Measurements from ENCODE around the gene HRC. TPM values are rescaled to one million over a fixed set of nuclear protein-coding genes. Genes with fewer than 3 reads are reported as not detected.

HRC gene
- total RNA-seq, 1 donor from 2014 or later: not detected

- H3K4me3 ChIP-seq (ENCODE audit: low read depth, low read length): no peak overlapping the region
- no peak for DNase-seq (ENCODE audit: low read depth)
- no peak for TF ChIP-seq CTCF (conservative IDR thresholded peaks at IDR 0.05; ENCODE audit: low read depth, low read length)
These were observed 18.0 kb upstream of the HRC start for GRCh38 chr19:49173198-49173597.

GRCh38 chr19:49168421-49168820 lies 13.2 kb upstream of the HRC start:
- no peak for DNase-seq (ENCODE audit: low read depth)
- no peak for TF ChIP-seq CTCF (conservative IDR thresholded peaks at IDR 0.05; ENCODE audit: low read depth, low read length)
- H3K4me3 ChIP-seq (ENCODE audit: low read depth, low read length): no peak overlapping the region

GRCh38 chr19:49167857-49168409 lies 12.7 kb upstream of the HRC start:
- H3K4me3 ChIP-seq (ENCODE audit: low read depth, low read length): no peak overlapping the region
- DNase-seq (ENCODE audit: low read depth): no peak
- TF ChIP-seq CTCF (conservative IDR thresholded peaks at IDR 0.05; ENCODE audit: low read depth, low read length): no peak

- H3K4me3 ChIP-seq (ENCODE audit: low read depth, low read length): no peak overlapping the region
- no peak for TF ChIP-seq CTCF (conservative IDR thresholded peaks at IDR 0.05; ENCODE audit: low read depth, low read length)
- no peak for DNase-seq (ENCODE audit: low read depth)
These were observed 10.7 kb upstream of the HRC start for GRCh38 chr19:49165865-49166301.

GRCh38 chr19:49165111-49165750 lies 10.0 kb upstream of the HRC start:
- DNase-seq (ENCODE audit: low read depth): no peak
- TF ChIP-seq CTCF (conservative IDR thresholded peaks at IDR 0.05; ENCODE audit: low read depth, low read length): no peak
- no peak overlapping the region for H3K4me3 ChIP-seq (ENCODE audit: low read depth, low read length)

- H3K4me3 ChIP-seq (ENCODE audit: low read depth, low read length): no peak overlapping the region
- no peak for TF ChIP-seq CTCF (conservative IDR thresholded peaks at IDR 0.05; ENCODE audit: low read depth, low read length)
- no peak for DNase-seq (ENCODE audit: low read depth)
These were observed 6.8 kb upstream of the HRC start for GRCh38 chr19:49161987-49162386.
